Activated naive CD4-positive, alpha-beta T cell treated with anti-CD3 and anti-CD28 coated beads for 36 hours (primary cell): Measurements from ENCODE around the gene VASP. TPM values are rescaled to one million over a fixed set of nuclear protein-coding genes. Genes with fewer than 3 reads are reported as not detected.

Experiments
- CTCF ChIA-PET: fragments of 350-600 bp; sonication (Branson Sonifier 250); formaldehyde crosslinking; loops from one replicate; lab custom pipeline; 2021; ENCODE audit warnings: antibody characterized with exemption; lab: Charles Lee
- DNase-seq: peaks from one replicate; pipeline ENCODE4 v3.0.0-alpha.2; 2020
- H3K27ac Mint-ChIP-seq: one replicate; pipeline ENCODE4 v1.8.0; 2021; ENCODE audit warnings: mild to moderate bottlenecking, mixed read lengths
- H3K27me3 Mint-ChIP-seq: one replicate; pipeline ENCODE4 v1.8.0; 2021; ENCODE audit warnings: low read depth, mixed read lengths
- H3K36me3 Mint-ChIP-seq: one replicate; pipeline ENCODE4 v1.8.0; 2021; ENCODE audit warnings: low read depth, mixed read lengths
- H3K4me1 Mint-ChIP-seq: one replicate; pipeline ENCODE4 v1.8.0; 2021; ENCODE audit warnings: low read depth, mixed read lengths
- H3K4me3 Mint-ChIP-seq: one replicate; pipeline ENCODE4 v1.8.0; 2021; ENCODE audit warnings: mild to moderate bottlenecking, moderate library complexity, mixed read lengths
- H3K9me3 Mint-ChIP-seq: one replicate; pipeline ENCODE4 v1.8.0; 2021; ENCODE audit warnings: mixed read lengths
- intact Hi-C: fragments of 100-400 bp; cut with micrococcal nuclease; formaldehyde crosslinking; loops from one replicate; pipeline ENCODE4 v1.15.1; 2023
- total RNA-seq, 2 experiments: library from RNA; stranded (reverse); gene quantifications; one replicate each; pipeline ENCODE4 v1.2.3, GENCODE V29; 2021

VASP gene
- total RNA-seq, 2 experiments from 2014 or later = 94.5 to 99.6 TPM

DNA sequence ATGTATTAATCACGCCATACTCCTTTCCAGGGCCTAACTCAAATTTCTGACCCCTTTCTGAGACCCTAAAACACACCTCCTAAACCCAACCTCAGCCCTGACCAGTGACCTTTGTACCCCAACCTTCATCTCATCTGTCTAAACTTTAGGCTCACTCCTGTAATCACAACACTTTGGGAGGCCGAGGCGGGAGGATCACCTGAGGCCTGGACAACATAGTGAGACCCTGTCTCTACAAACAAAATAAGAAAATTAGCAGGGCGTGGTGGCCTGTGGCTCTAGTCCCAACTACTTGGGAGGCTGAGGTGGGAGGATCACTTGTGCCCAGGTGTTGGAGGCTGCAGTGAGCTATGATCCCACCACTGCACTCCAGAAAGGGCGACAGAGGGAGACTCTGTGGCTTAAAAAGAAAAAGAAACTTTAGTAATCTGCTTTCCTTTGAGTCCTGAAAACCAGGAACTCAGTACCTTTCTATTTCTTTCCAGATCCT, 15.1 kb upstream of the VASP start:
- peaks cover 15% of the 10 kb centered on the region for H3K4me1 Mint-ChIP-seq
- H3K27me3 Mint-ChIP-seq = peaks cover 20% of the 10 kb centered on the region
- H3K36me3 Mint-ChIP-seq = no peaks in the 10 kb centered on the region
- CTCF ChIA-PET = interaction anchor here (1.2 kb wide), 1 partner anchor 28 kb away, joined by 3 read pairs; no protein-coding TSS in a partner anchor
- no peaks in the 10 kb centered on the region for H3K9me3 Mint-ChIP-seq
- H3K4me3 Mint-ChIP-seq = peak overlapping the region; percentile 17
- DNase-seq = no peak
- H3K27ac Mint-ChIP-seq = no peak overlapping the region
- intact Hi-C loops = no loop called here

- peaks cover 21% of the 10 kb centered on the region for H3K27me3 Mint-ChIP-seq
- no peaks in the 10 kb centered on the region for H3K9me3 Mint-ChIP-seq
- CTCF ChIA-PET = interaction anchor here (1.2 kb wide), 1 partner anchor 29 kb away, joined by 3 read pairs; no protein-coding TSS in a partner anchor
- peak overlapping the region; percentile 38 for H3K4me3 Mint-ChIP-seq
- H3K4me1 Mint-ChIP-seq = peaks cover 21% of the 10 kb centered on the region
- H3K36me3 Mint-ChIP-seq = no peaks in the 10 kb centered on the region
- intact Hi-C loops = loop anchor here (1.0 kb wide), 1 partner anchor 65 kb away; no protein-coding TSS in a partner anchor
- no peak for DNase-seq
- no peak overlapping the region for H3K27ac Mint-ChIP-seq
These were observed 14.4 kb upstream of the VASP start for GRCh38 chr19:45492627-45493470.

DNA sequence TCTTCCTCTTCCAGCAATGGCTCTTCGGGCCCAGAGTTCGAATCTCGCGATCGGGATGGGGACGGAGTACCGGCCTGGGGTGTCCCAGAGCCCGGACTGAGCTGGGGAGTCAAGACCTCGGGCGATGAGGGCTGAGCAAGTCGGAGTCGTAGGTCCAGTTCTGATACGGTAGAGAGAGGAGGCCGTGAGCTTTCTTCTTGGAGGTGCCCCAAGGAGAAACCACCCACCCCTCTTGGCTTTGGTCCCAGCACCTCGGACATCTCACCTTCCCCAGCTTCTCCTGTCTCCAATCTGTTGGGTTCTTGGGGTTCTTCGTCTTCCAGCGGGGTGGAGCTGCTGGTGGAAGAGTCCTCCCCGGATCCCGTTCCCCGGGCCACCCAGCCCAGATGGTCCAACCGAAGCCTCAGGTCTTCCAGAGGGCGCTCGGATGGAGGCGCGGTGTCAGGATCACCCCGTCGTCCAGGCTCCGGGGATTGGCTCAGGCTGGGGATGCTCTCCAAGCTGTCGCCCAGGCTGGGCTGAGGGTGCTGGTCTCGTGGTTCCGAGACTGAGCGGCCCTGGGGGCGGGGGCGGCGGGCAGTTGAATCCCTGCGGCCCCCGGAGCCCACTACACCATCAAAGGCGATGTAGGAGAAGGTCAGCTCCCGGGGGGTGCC, 12.9 kb upstream of the VASP start:
- CTCF ChIA-PET = interaction anchor here (0.7 to 5.2 kb wide), 10 partner anchors 9 to 150 kb away, joined by 3 to 54 read pairs (median 5); no protein-coding TSS in a partner anchor
- no peaks in the 10 kb centered on the region for H3K9me3 Mint-ChIP-seq
- intact Hi-C loops = no loop called here
- no peak overlapping the region for H3K27ac Mint-ChIP-seq
- no peak overlapping the region for H3K4me3 Mint-ChIP-seq
- peaks cover 27% of the 10 kb centered on the region for H3K27me3 Mint-ChIP-seq
- no peak for DNase-seq
- no peaks in the 10 kb centered on the region for H3K36me3 Mint-ChIP-seq
- peaks cover 29% of the 10 kb centered on the region for H3K4me1 Mint-ChIP-seq

DNA sequence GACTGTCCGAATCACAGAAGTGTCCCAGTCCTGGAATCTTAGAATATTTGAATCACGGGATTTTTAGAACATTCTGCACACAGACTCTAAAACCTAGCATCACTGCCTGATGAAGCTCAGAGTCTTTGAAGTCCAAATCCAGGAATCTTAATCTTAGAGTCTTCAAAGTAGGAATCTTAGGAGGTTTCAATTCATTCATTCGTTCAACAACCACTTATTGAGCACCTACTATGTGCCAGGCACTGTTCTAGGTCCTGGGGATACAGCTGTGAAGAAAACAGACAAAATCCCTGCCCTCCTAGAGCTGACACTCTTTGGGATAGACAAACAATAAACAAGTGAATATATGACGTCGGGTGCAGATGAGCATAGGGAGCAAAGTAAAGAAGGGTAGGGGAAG, 12.1 kb upstream of the VASP start:
- H3K27ac Mint-ChIP-seq = no peak overlapping the region
- peaks cover 27% of the 10 kb centered on the region for H3K27me3 Mint-ChIP-seq
- no peak for DNase-seq
- no peaks in the 10 kb centered on the region for H3K36me3 Mint-ChIP-seq
- CTCF ChIA-PET = interaction anchor here (0.8 to 5.2 kb wide), 8 partner anchors 9 to 150 kb away, joined by 3 to 54 read pairs (median 6); no protein-coding TSS in a partner anchor
- H3K9me3 Mint-ChIP-seq = no peaks in the 10 kb centered on the region
- intact Hi-C loops = no loop called here
- peaks cover 32% of the 10 kb centered on the region for H3K4me1 Mint-ChIP-seq
- peak overlapping the region; percentile 40 for H3K4me3 Mint-ChIP-seq

DNA sequence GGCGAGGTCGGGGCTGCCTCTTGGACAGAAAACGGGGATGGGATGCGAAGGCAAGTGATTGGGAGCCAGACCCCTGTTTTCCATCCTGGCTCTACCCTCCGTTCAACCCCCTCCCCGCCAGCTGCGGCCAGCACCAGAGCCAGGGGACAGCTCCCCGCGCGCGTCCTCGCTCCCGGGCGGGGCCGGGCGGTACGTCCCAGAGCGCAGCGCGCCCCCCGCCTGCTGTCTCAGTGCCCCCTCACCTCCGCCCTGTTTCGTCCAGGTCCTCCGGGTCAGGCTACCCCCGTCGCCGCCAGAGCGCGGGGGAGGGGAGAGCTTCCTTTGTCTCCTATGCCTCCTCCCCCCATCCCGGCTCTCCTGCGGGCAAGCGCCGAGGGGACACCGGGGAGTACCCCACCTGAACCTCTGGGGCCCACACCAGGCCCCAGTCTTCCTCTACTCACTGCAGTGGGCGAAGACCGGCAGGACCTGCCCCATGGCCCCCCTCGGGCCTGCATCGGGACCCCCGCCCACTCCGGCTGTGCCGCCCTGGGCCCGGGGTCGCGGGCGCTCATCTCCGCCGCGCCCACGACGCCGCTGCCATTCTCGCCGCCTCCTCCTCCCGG, 10.8 kb upstream of the VASP start:
- Mint-ChIP-seq H3K27ac (no peak overlapping the region), H3K36me3 (no peaks in the 10 kb centered on the region), H3K9me3 (no peaks in the 10 kb centered on the region), H3K4me3 (peak overlapping the region; percentile 55), H3K4me1 (peaks cover 32% of the 10 kb centered on the region), H3K27me3 (peaks cover 27% of the 10 kb centered on the region)
- intact Hi-C loops = loop anchor here (2.0 kb wide), 2 partner anchors 74 to 146 kb away; no protein-coding TSS in a partner anchor
- peak; percentile 56 for DNase-seq
- CTCF ChIA-PET = interaction anchor here (0.9 to 5.2 kb wide), 3 partner anchors 11 to 57 kb away, joined by 5 to 54 read pairs (median 9); no protein-coding TSS in a partner anchor

DNA sequence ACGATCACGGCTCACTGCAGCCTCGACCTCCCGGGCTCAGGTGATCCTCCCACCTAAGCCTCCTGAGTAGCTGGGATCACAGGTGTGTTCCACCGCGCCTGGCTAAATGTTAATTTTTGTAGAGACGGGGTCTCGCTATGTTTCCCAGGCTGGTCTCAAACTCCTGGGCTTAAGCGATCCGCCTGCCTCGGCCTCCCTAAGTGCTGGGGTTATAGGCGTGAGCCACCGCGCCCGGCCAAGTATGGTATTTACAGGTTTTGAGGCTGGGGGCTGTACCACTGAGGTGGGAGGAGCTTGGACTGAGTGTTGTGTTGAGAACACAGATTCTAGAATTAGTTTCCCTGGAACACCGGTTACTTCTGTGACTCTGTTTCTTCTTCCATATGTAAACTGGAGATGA, 9.5 kb upstream of the VASP start:
- no peaks in the 10 kb centered on the region for H3K36me3 Mint-ChIP-seq
- CTCF ChIA-PET = interaction anchor here (0.6 to 5.2 kb wide), 3 partner anchors 12 to 133 kb away, joined by 3 to 54 read pairs (median 3); no protein-coding TSS in a partner anchor
- H3K27me3 Mint-ChIP-seq = peaks cover 27% of the 10 kb centered on the region
- no peak for DNase-seq
- H3K4me1 Mint-ChIP-seq = peaks cover 32% of the 10 kb centered on the region
- no peaks in the 10 kb centered on the region for H3K9me3 Mint-ChIP-seq
- H3K4me3 Mint-ChIP-seq = peak overlapping the region; percentile 62
- no peak overlapping the region for H3K27ac Mint-ChIP-seq
- intact Hi-C loops = loop anchor here (1.0 to 2.0 kb wide), 5 partner anchors 9 to 145 kb away; partner anchors contain the start of genes FOSB and OPA3

- CTCF ChIA-PET = interaction anchor here (0.6 to 5.2 kb wide), 4 partner anchors 13 to 132 kb away, joined by 3 to 54 read pairs (median 4); no protein-coding TSS in a partner anchor
- Mint-ChIP-seq H3K4me1 (peaks cover 26% of the 10 kb centered on the region), H3K27me3 (peaks cover 21% of the 10 kb centered on the region), H3K9me3 (no peaks in the 10 kb centered on the region), H3K4me3 (peak within 1 kb of the TSS; percentile 72), H3K27ac (no peak within 1 kb of the TSS), H3K36me3 (no peaks in the 10 kb centered on the region)
- peak; percentile 58 for DNase-seq
- intact Hi-C loops = no loop called here
These were observed 8.7 kb upstream of the VASP start, which contains the start of gene PPM1N for GRCh38 chr19:45498411-45499195. PPM1N (plus strand) TSS chr19:45498443; CDS start chr19:45498473, 30 bp downstream.

DNA sequence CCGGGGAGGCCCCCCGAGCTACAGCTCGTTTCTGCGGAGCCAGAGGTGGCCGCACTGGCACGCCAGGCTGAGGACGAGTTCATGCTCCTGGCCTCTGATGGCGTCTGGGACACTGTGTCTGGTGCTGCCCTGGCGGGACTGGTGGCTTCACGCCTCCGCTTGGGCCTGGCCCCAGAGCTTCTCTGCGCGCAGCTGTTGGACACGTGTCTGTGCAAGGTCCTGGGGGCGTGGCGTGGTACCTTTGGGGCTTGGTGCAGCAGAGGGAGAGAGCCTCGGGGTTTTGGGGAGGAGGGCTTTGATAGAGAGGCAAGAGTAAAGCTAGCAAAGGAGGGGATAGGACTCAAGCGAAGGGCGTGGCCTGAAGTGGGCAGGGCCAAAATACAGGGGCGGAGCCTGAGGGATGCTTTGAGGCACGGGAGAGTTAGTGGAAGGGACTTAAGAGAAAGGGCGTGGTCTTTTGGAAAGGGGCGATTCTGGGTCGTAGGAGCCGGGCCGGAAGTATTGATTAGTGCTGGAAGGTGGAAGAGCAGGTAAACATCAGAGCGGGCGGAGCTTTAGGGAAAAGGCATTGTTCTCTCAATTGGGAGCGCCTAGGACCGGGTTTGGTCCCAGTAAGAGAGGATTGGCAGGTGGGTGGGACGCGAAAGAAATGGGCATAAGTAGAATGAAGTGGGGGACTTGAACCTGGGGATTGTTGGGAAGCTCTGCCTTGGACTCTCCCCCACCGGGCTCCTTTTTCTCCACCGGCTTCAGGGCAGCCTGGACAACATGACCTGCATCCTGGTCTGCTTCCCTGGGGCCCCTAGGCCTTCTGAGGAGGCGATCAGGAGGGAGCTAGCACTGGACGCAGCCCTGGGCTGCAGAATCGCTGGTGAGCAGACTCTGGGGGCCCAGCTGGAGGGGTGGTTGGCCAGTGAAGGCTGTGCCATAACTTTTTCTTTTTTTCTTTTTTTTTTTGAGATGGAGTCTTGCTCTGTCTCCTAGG, 7.8 kb upstream of the VASP start:
- intact Hi-C loops = loop anchor here (10.0 kb wide), 1 partner anchor 295 kb away; the partner anchor contains the start of gene DMWD
- CTCF ChIA-PET = interaction anchor here (0.8 to 5.2 kb wide), 4 partner anchors 14 to 59 kb away, joined by 3 to 54 read pairs (median 5); no protein-coding TSS in a partner anchor
- Mint-ChIP-seq H3K27ac (no peak overlapping the region), H3K4me3 (peak overlapping the region; percentile 53), H3K36me3 (no peaks in the 10 kb centered on the region), H3K9me3 (no peaks in the 10 kb centered on the region), H3K27me3 (peaks cover 21% of the 10 kb centered on the region), H3K4me1 (peaks cover 26% of the 10 kb centered on the region)
- DNase-seq = peak; percentile 80

- CTCF ChIA-PET = interaction anchor here (0.9 to 1.3 kb wide), 3 partner anchors 16 to 57 kb away, joined by 3 to 7 read pairs (median 3); no protein-coding TSS in a partner anchor
- intact Hi-C loops = loop anchor here (10.0 kb wide), 1 partner anchor 294 kb away; the partner anchor contains the start of gene DMWD
These were observed 6.2 kb upstream of the VASP start for GRCh38 chr19:45500918-45501729.

More at GRCh38 chr19:45500918-45501729, 6.2 kb upstream of the VASP start:
- H3K27ac Mint-ChIP-seq = no peak overlapping the region
- H3K36me3 Mint-ChIP-seq = no peaks in the 10 kb centered on the region
- peaks cover 10% of the 10 kb centered on the region for H3K27me3 Mint-ChIP-seq
- no peaks in the 10 kb centered on the region for H3K9me3 Mint-ChIP-seq
- DNase-seq = no peak
- no peak overlapping the region for H3K4me3 Mint-ChIP-seq
- peaks cover 32% of the 10 kb centered on the region for H3K4me1 Mint-ChIP-seq
